ENCODE measurements around the gene TRIM54.

DNA sequence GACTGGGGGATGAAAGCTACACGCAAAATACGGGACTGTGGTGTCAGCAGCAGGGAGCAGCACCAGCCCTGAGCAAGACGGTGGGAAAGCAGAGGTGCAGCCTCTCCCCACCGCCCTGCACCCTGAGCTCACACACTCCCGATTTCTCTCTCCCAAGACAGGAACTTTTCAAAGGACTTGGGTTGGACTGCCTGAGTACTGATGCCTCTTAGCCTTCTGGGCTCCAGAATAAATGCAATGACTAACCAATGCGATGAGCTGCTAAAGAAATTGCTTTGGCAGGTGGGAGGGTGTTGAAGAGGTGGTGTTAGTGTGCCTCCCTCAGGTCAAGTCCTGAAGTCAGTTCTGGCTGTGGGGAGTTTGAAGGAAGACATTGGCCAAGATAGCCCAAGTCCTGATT, 9.6 kb downstream of the TRIM54 start:
- no peak for TF ChIP-seq FOSL1 (IDR thresholded peaks at IDR 0.05; ENCODE audit: low read depth)
- TF ChIP-seq POLR2A (IDR thresholded peaks at IDR 0.05; ENCODE audit: borderline replicate concordance, extremely low read depth, insufficient read depth, insufficient read length) = no peak
- TF ChIP-seq SP1 (IDR thresholded peaks at IDR 0.05; ENCODE audit: low read depth) = no peak
- no peak for TF ChIP-seq EZH2 (IDR thresholded peaks at IDR 0.05)
- TF ChIP-seq CEBPB (IDR thresholded peaks at IDR 0.05; ENCODE audit: low read depth) = no peak
- TF ChIP-seq ZNF274 (IDR thresholded peaks at IDR 0.05; ENCODE audit: low read depth, low read length) = no peak
- TF ChIP-seq, protein P1, sequence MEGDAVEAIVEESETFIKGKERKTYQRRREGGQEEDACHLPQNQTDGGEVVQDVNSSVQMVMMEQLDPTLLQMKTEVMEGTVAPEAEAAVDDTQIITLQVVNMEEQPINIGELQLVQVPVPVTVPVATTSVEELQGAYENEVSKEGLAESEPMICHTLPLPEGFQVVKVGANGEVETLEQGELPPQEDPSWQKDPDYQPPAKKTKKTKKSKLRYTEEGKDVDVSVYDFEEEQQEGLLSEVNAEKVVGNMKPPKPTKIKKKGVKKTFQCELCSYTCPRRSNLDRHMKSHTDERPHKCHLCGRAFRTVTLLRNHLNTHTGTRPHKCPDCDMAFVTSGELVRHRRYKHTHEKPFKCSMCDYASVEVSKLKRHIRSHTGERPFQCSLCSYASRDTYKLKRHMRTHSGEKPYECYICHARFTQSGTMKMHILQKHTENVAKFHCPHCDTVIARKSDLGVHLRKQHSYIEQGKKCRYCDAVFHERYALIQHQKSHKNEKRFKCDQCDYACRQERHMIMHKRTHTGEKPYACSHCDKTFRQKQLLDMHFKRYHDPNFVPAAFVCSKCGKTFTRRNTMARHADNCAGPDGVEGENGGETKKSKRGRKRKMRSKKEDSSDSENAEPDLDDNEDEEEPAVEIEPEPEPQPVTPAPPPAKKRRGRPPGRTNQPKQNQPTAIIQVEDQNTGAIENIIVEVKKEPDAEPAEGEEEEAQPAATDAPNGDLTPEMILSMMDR (IDR thresholded peaks at IDR 0.05 in 2 of 3, conservative IDR thresholded peaks at IDR 0.05 in 1 of 3; ENCODE audit: borderline replicate concordance in 1 of 3, insufficient read depth in 1 of 3, low read depth in 2 of 3, low read length in 2 of 3) = peak; percentile 17 to 37 (median 25); a peak in 4 of 6 replicates
- TF ChIP-seq POLR2AphosphoS5 (IDR thresholded peaks at IDR 0.05; ENCODE audit: low read depth, low read length) = no peak
- TF ChIP-seq SIN3A (IDR thresholded peaks at IDR 0.05; ENCODE audit: low read depth) = no peak
- no peak for TF ChIP-seq SRF (IDR thresholded peaks at IDR 0.05; ENCODE audit: low read depth)
- TF ChIP-seq, protein P2, sequence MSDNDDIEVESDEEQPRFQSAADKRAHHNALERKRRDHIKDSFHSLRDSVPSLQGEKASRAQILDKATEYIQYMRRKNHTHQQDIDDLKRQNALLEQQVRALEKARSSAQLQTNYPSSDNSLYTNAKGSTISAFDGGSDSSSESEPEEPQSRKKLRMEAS (IDR thresholded peaks at IDR 0.05) = no peak
- TF ChIP-seq EZH2phosphoT487 (IDR thresholded peaks at IDR 0.05; ENCODE audit: borderline replicate concordance) = no peak
- TF ChIP-seq ZFX (IDR thresholded peaks at IDR 0.05) = no peak
- TF ChIP-seq, protein P3, sequence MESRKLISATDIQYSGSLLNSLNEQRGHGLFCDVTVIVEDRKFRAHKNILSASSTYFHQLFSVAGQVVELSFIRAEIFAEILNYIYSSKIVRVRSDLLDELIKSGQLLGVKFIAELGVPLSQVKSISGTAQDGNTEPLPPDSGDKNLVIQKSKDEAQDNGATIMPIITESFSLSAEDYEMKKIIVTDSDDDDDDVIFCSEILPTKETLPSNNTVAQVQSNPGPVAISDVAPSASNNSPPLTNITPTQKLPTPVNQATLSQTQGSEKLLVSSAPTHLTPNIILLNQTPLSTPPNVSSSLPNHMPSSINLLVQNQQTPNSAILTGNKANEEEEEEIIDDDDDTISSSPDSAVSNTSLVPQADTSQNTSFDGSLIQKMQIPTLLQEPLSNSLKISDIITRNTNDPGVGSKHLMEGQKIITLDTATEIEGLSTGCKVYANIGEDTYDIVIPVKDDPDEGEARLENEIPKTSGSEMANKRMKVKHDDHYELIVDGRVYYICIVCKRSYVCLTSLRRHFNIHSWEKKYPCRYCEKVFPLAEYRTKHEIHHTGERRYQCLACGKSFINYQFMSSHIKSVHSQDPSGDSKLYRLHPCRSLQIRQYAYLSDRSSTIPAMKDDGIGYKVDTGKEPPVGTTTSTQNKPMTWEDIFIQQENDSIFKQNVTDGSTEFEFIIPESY (IDR thresholded peaks at IDR 0.05; ENCODE audit: extremely low read depth, insufficient replicate concordance, low read length) = no peak

Data from HCT116 (cell line).